Measurements from ENCODE around the gene SPAG16. TPM values are rescaled to one million over a fixed set of nuclear protein-coding genes. Genes with fewer than 3 reads are reported as not detected.

The SPAG16 gene
- total and polyA plus RNA-seq, 11 donors: 9.8 to 26.1 (median 15.2) TPM

- intact Hi-C loops (cut with DNase I): no loop called here
- 88 to 92% (median 91%) methylated on average over 1 of the region's 1 CpG for WGBS, 4 donors
- ATAC-seq: no peak
- Histone ChIP-seq H3K27ac (no peak overlapping the region), H3K27me3 (no peaks in the 10 kb centered on the region), H3K4me3 (no peak overlapping the region), H3K9me3 (no peaks in the 10 kb centered on the region), H3K4me1 (peaks cover 0 to 21% (median 8%) of the 10 kb centered on the region in 12 donors), H3K36me3 (no peaks in the 10 kb centered on the region)
- DNase-seq: no peak
- TF ChIP-seq CTCF (IDR thresholded peaks at IDR 0.05): no peak
- TF ChIP-seq POLR2A (IDR thresholded peaks at IDR 0.05): no peak
Observed at GRCh38 chr2:213286161-213286560, 1.9 kb downstream of the SPAG16 start.

GRCh38 chr2:213288913-213289700, 4.8 kb downstream of the SPAG16 start:
- Histone ChIP-seq H3K36me3 (no peaks in the 10 kb centered on the region), H3K27me3 (no peaks in the 10 kb centered on the region), H3K4me1 (peaks cover 0 to 15% (median 7%) of the 10 kb centered on the region in 12 donors), H3K9me3 (no peaks in the 10 kb centered on the region), H3K27ac (no peak overlapping the region), H3K4me3 (no peak overlapping the region)
- TF ChIP-seq POLR2A (IDR thresholded peaks at IDR 0.05) (no peak), CTCF (IDR thresholded peaks at IDR 0.05) (no peak)
- 51 to 62% (median 60%) methylated on average over 2 of the region's 2 CpGs for WGBS, 4 donors
- DNase-seq (no peak), ATAC-seq (no peak)
- intact Hi-C loops (cut with DNase I): no loop called here

GRCh38 chr2:213290501-213290900, 6.2 kb downstream of the SPAG16 start:
- Histone ChIP-seq H3K4me3 (no peak overlapping the region), H3K36me3 (no peaks in the 10 kb centered on the region), H3K9me3 (no peaks in the 10 kb centered on the region), H3K27ac (no peak overlapping the region), H3K27me3 (no peaks in the 10 kb centered on the region), H3K4me1 (peaks cover 0 to 9% (median 0%) of the 10 kb centered on the region in 12 donors)
- WGBS, 4 donors: 70 to 79% (median 74%) methylated on average over 3 of the region's 3 CpGs
- DNase-seq: no peak
- TF ChIP-seq CTCF (IDR thresholded peaks at IDR 0.05) (no peak), POLR2A (IDR thresholded peaks at IDR 0.05) (no peak)
- intact Hi-C loops (cut with DNase I): no loop called here
- no peak for ATAC-seq

GRCh38 chr2:213296270-213296669, 12.0 kb downstream of the SPAG16 start:
- Histone ChIP-seq H3K27me3 (no peaks in the 10 kb centered on the region), H3K36me3 (peaks cover 0 to 43% (median 5%) of the 10 kb centered on the region in 9 donors), H3K27ac (no peak overlapping the region), H3K4me3 (no peak overlapping the region), H3K9me3 (no peaks in the 10 kb centered on the region), H3K4me1 (no peaks in the 10 kb centered on the region)
- WGBS, 4 donors: 83 to 92% (median 87%) methylated on average over 5 of the region's 5 CpGs
- TF ChIP-seq CTCF (IDR thresholded peaks at IDR 0.05) (no peak), POLR2A (IDR thresholded peaks at IDR 0.05) (no peak)
- DNase-seq (no peak), ATAC-seq (no peak)
- intact Hi-C loops (cut with DNase I): no loop called here

Data from heart left ventricle (tissue), 16 donors.